Stimulated activated CD4-positive, alpha-beta T cell treated with anti-CD3 and anti-CD28 coated beads, Interleukin-15, amount 100 ng/mL, for 48 hours (primary cell): Measurements from ENCODE around the gene KIR2DL3.
"Not testable (repeated sequence)": the region's sequence is repeated elsewhere in the genome, so short reads cannot be mapped to it uniquely, and the experiment has no call there.

Experiments used
- DNase-seq, 2 donors: peaks; one replicate each; pipeline ENCODE4 v3.0.0-alpha.2; 2020; ENCODE audit warnings: low read depth in 2 of 2

Gene KIR2DL3

GRCh38 chr19:54741950-54742349 is 3.6 kb downstream of the KIR2DL3 start:
- DNase-seq = not testable (repeated sequence)

- not testable (repeated sequence) for DNase-seq
Measured at GRCh38 chr19:54744080-54744479, 5.8 kb downstream of the KIR2DL3 start.

GRCh38 chr19:54747614-54748322 is 9.5 kb downstream of the KIR2DL3 start:
- not testable (repeated sequence) for DNase-seq

GRCh38 chr19:54750276-54750675 is 12.0 kb downstream of the KIR2DL3 start:
- DNase-seq = not testable (repeated sequence)

GRCh38 chr19:54756204-54757110 is 18.1 kb downstream of the KIR2DL3 start:
- not testable (repeated sequence) for DNase-seq

- not testable (repeated sequence) for DNase-seq
Measured at GRCh38 chr19:54758577-54758976, 20.3 kb downstream of the KIR2DL3 start.

- not testable (repeated sequence) for DNase-seq
Measured at GRCh38 chr19:54764219-54764618, 25.9 kb downstream of the KIR2DL3 start.

- not testable (repeated sequence) for DNase-seq
Measured at GRCh38 chr19:54766464-54766863, 28.2 kb downstream of the KIR2DL3 start.

- not testable (repeated sequence) for DNase-seq
Measured at GRCh38 chr19:54769646-54770045, 31.3 kb downstream of the KIR2DL3 start, which contains the start of gene KIR2DL1. KIR2DL1 (plus strand) TSS chr19:54769793; CDS start chr19:54769851, 58 bp downstream.

- DNase-seq = not testable (repeated sequence)
Measured at GRCh38 chr19:54770511-54770910, 32.2 kb downstream of the KIR2DL3 start.

GRCh38 chr19:54771018-54771960 is 33.0 kb downstream of the KIR2DL3 start:
- not testable (repeated sequence) for DNase-seq

- not testable (repeated sequence) for DNase-seq
Measured at GRCh38 chr19:54772666-54773065, 34.4 kb downstream of the KIR2DL3 start.

- not testable (repeated sequence) for DNase-seq
Measured at GRCh38 chr19:54775095-54775815, 36.9 kb downstream of the KIR2DL3 start.

- not testable (repeated sequence) for DNase-seq
Measured at GRCh38 chr19:54775830-54776229, 37.5 kb downstream of the KIR2DL3 start.

GRCh38 chr19:54777851-54778250 is 39.5 kb downstream of the KIR2DL3 start:
- DNase-seq = not testable (repeated sequence)

- not testable (repeated sequence) for DNase-seq
Measured at GRCh38 chr19:54778896-54779295, 40.6 kb downstream of the KIR2DL3 start.

GRCh38 chr19:54782916-54783315 is 44.6 kb downstream of the KIR2DL3 start:
- not testable (repeated sequence) for DNase-seq

- DNase-seq = not testable (repeated sequence)
Measured at GRCh38 chr19:54786091-54786723, 47.9 kb downstream of the KIR2DL3 start.

GRCh38 chr19:54788154-54788553 is 49.8 kb downstream of the KIR2DL3 start:
- DNase-seq = not testable (repeated sequence)

GRCh38 chr19:54790711-54791110 is 52.4 kb downstream of the KIR2DL3 start:
- DNase-seq = no peak
